WTC11 (cell line): Measurements from ENCODE around the gene BOD1L2. TPM values are rescaled to one million over a fixed set of nuclear protein-coding genes. Genes with fewer than 3 reads are reported as not detected.

Experiments used
- ATAC-seq: fragments of 200-7000 bp; cut with Tn5 transposase; 2 replicates; pipeline ENCODE4 v1.10.0; 2021; ENCODE audit warnings: mild to moderate bottlenecking, moderate library complexity
- CTCF ChIA-PET: fragments of 300-600 bp; sonication (Branson Sonifier 250); formaldehyde crosslinking; loops from one replicate; lab custom pipeline; 2021; ENCODE audit warnings: antibody characterized with exemption; lab: Charles Lee
- POLR2A ChIA-PET: fragments of 350-600 bp; sonication (Branson Sonifier 250); formaldehyde crosslinking; loops from one replicate; lab custom pipeline; 2021; ENCODE audit warnings: antibody characterized with exemption; lab: Charles Lee
- DNase-seq: peaks from one replicate; pipeline ENCODE4 v3.0.0; 2021; ENCODE audit warnings: low spot score
- H3K27ac Mint-ChIP-seq: 2 replicates; pipeline ENCODE4 v1.8.0; 2021; ENCODE audit warnings: mixed read lengths
- H3K27me3 Mint-ChIP-seq: 2 replicates; pipeline ENCODE4 v1.8.0; 2021; ENCODE audit warnings: low read depth, mild to moderate bottlenecking, moderate library complexity, mixed read lengths
- H3K36me3 Mint-ChIP-seq: 2 replicates; pipeline ENCODE4 v1.8.0; 2021; ENCODE audit warnings: mixed read lengths
- H3K4me1 Mint-ChIP-seq: 2 replicates; pipeline ENCODE4 v1.8.0; 2022; ENCODE audit warnings: mixed read lengths
- H3K4me3 Mint-ChIP-seq: 2 replicates; pipeline ENCODE4 v1.8.0; 2021; ENCODE audit warnings: mild to moderate bottlenecking, moderate library complexity, mixed read lengths
- H3K9me3 Mint-ChIP-seq: 2 replicates; pipeline ENCODE4 v1.8.0; 2021; ENCODE audit warnings: mixed read lengths
- AFF4 ChIP-seq: sonication (generic); formaldehyde crosslinking; IDR thresholded peaks from 2 replicates; pipeline ENCODE4 v1.8.1; 2023; ENCODE audit warnings: mild to moderate bottlenecking, missing genetic modification reagents, borderline replicate concordance
- ARID4B ChIP-seq: sonication (generic); formaldehyde crosslinking; IDR thresholded peaks from 2 replicates; pipeline ENCODE4 v1.8.0; 2023; ENCODE audit warnings: missing genetic modification reagents, mild to moderate bottlenecking, borderline replicate concordance
- CBFB ChIP-seq: sonication (generic); formaldehyde crosslinking; IDR thresholded peaks from 2 replicates; pipeline ENCODE4 v1.8.1; 2022; ENCODE audit warnings: mild to moderate bottlenecking, low read depth, missing genetic modification reagents
- CDX4 ChIP-seq: fragments of 250-450 bp; sonication (Bioruptor Pico); IDR thresholded peaks from 2 replicates; pipeline ENCODE4 v1.9.0; 2021; ENCODE audit warnings: moderate library complexity, mild to moderate bottlenecking, inconsistent platforms, borderline replicate concordance
- CREB1 ChIP-seq: sonication (generic); formaldehyde crosslinking; IDR thresholded peaks from 2 replicates; pipeline ENCODE4 v1.8.0; 2023; ENCODE audit warnings: mild to moderate bottlenecking, missing genetic modification reagents
- CREM ChIP-seq: sonication (generic); formaldehyde crosslinking; IDR thresholded peaks from 2 replicates; pipeline ENCODE4 v1.8.1; 2022; ENCODE audit warnings: mild to moderate bottlenecking, missing genetic modification reagents, moderate library complexity
- CTCF ChIP-seq: fragments of 200-600 bp; IDR thresholded peaks from 2 replicates; pipeline ENCODE4 v1.8.0; 2022; ENCODE audit warnings: antibody characterized with exemption
- IRF1 ChIP-seq: sonication (generic); formaldehyde crosslinking; IDR thresholded peaks from 2 replicates; pipeline ENCODE4 v1.8.0; 2023; ENCODE audit warnings: missing genetic modification reagents
- JAZF1 ChIP-seq: fragments of 250-450 bp; sonication (Bioruptor Pico); IDR thresholded peaks from 2 replicates; pipeline ENCODE4 v1.9.0; 2021; ENCODE audit warnings: moderate library complexity, mild to moderate bottlenecking, inconsistent platforms
- JUN ChIP-seq: sonication (generic); formaldehyde crosslinking; IDR thresholded peaks from 2 replicates; pipeline ENCODE4 v1.8.0; 2023; ENCODE audit warnings: mild to moderate bottlenecking, missing genetic modification reagents
- NR2C2 ChIP-seq: sonication (generic); formaldehyde crosslinking; IDR thresholded peaks from 2 replicates; pipeline ENCODE4 v1.8.0; 2022; ENCODE audit warnings: mild to moderate bottlenecking, missing genetic modification reagents
- OVOL2 ChIP-seq: fragments of 250-450 bp; sonication (Bioruptor Pico); IDR thresholded peaks from 2 replicates; pipeline ENCODE4 v1.9.0; 2021; ENCODE audit warnings: mild to moderate bottlenecking, borderline replicate concordance
- RORB ChIP-seq: fragments of 250-450 bp; sonication (Bioruptor Pico); IDR thresholded peaks from 2 replicates; pipeline ENCODE4 v1.9.0; 2021; ENCODE audit warnings: mild to moderate bottlenecking
- SMAD3 ChIP-seq: sonication (generic); formaldehyde crosslinking; IDR thresholded peaks from 2 replicates; pipeline ENCODE4 v1.8.0; 2022; ENCODE audit warnings: missing genetic modification reagents, mild to moderate bottlenecking, borderline replicate concordance
- TEAD1 ChIP-seq: sonication (generic); formaldehyde crosslinking; IDR thresholded peaks from 2 replicates; pipeline ENCODE4 v1.8.0; 2022; ENCODE audit warnings: mild to moderate bottlenecking, missing genetic modification reagents
- TEAD4 ChIP-seq: sonication (generic); formaldehyde crosslinking; IDR thresholded peaks from 2 replicates; pipeline ENCODE4 v1.8.0; 2022; ENCODE audit warnings: mild to moderate bottlenecking, missing genetic modification reagents
- ZSCAN18 ChIP-seq: fragments of 250-450 bp; sonication (Bioruptor Pico); IDR thresholded peaks from 2 replicates; pipeline ENCODE4 v2.1.2; 2022; ENCODE audit warnings: mild to moderate bottlenecking, moderate library complexity
- total RNA-seq: library from RNA; stranded (reverse); gene quantifications from 3 replicates; pipeline ENCODE4 v1.2.3, GENCODE V29; 2021

BOD1L2 gene
- total RNA-seq, 1 experiment from 2014 or later = not detected

GRCh38 chr18:57125627-57126026 is 21.3 kb upstream of the BOD1L2 start:
- H3K4me1 Mint-ChIP-seq = peaks cover 37% of the 10 kb centered on the region
- TF ChIP-seq OVOL2 (no peak), TEAD4 (no peak), NR2C2 (CRISPR knock-in tag) (no peak), SMAD3 (CRISPR knock-in tag) (no peak), CREM (CRISPR knock-in tag) (no peak), CDX4 (CRISPR knock-in tag) (no peak), JUN (CRISPR knock-in tag) (no peak), RORB (no peak), TEAD1 (CRISPR knock-in tag) (no peak), JAZF1 (no peak), IRF1 (CRISPR knock-in tag) (no peak), ARID4B (CRISPR knock-in tag) (no peak), CBFB (CRISPR knock-in tag) (no peak), CREB1 (no peak), AFF4 (CRISPR knock-in tag) (no peak), ZSCAN18 (CRISPR knock-in tag) (no peak), CTCF (no peak)
- H3K9me3 Mint-ChIP-seq = no peaks in the 10 kb centered on the region
- no peaks in the 10 kb centered on the region for H3K27me3 Mint-ChIP-seq
- DNase-seq (no peak), ATAC-seq (no peak)
- H3K36me3 Mint-ChIP-seq = no peaks in the 10 kb centered on the region
- no peak overlapping the region for H3K27ac Mint-ChIP-seq
- no peak overlapping the region for H3K4me3 Mint-ChIP-seq
- ChIA-PET CTCF (no interaction called here), POLR2A (no interaction called here)
